A549 treated with AZD9567 at 1 μM for 4 hours (cell line): ENCODE measurements around the gene INSM2. TPM values are rescaled to one million over a fixed set of nuclear protein-coding genes. Genes with fewer than 3 reads are reported as not detected.

Experiments
- total RNA-seq: library from RNA; stranded (reverse); fragments of 200-300 nt; extraction: Qiagen RNA extraction; gene quantifications from 5 replicates; pipeline ENCODE4 v1.2.3, GENCODE V29; 2022; ENCODE audit not compliant: insufficient read depth

INSM2 gene, protein sequence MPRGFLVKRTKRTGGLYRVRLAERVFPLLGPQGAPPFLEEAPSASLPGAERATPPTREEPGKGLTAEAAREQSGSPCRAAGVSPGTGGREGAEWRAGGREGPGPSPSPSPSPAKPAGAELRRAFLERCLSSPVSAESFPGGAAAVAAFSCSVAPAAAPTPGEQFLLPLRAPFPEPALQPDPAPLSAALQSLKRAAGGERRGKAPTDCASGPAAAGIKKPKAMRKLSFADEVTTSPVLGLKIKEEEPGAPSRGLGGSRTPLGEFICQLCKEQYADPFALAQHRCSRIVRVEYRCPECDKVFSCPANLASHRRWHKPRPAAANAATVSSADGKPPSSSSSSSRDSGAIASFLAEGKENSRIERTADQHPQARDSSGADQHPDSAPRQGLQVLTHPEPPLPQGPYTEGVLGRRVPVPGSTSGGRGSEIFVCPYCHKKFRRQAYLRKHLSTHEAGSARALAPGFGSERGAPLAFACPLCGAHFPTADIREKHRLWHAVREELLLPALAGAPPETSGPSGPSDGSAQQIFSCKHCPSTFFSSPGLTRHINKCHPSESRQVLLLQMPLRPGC
- 0.03 to 0.08 TPM (median 0.06 TPM) in 3 of 5 replicates, not detected in the others for total RNA-seq

DNA sequence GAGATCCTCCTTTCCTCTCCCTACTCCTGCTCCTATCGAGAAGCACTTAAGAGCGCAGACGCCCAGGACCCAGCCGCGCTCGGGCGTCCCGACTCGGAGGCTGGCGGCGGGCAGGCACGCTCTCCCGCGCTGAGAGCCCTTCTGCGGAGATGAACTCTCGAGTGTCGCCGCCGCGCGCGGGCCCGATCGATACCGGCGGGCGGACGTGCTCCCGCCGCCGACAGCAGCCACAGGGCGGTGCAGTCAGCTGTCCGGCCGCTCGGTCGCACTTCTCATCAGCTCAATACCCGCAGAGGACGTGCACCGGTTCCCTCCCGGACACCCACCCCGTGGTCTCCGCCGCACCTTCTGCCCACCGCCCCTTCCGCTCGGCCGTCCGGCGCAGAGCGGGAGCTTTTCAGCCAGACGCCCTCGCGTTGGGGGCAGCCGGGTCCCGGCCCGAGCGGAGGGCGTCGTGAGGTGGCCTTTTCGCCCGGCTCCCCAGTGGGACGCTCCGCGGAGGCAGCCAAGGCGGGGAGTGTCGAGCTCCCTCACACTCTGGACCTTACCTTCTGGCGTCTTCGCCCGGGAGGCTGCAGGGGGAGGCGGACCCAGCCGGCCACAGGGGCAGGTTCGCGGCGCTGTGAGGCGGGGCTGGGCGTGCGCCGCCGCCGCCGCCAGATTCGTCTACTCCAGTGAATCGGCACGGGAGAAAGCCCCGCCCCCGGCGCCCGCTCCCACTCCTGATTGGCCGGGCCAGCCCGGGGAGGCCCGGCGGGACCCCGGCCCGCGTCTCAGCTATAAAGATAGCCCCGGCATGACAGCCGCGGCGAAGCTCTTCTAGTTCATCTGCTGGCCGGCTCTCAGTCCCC, at the start of gene INSM2:
Gene INSM2 (plus strand): TSS at position 808 of the 851 bp plus-strand sequence. CDS start 89 bp downstream, outside the sequence.

Other genes with a start within 250 kb of the INSM2 start
- gene PSMA6, start 241.8 kb upstream of the INSM2 start, total RNA-seq, result 265 to 323 TPM (median 269 TPM) in 5 replicates
- gene NFKBIA, start 129.4 kb upstream of the INSM2 start, total RNA-seq, result 163 to 210 TPM (median 206 TPM) in 5 replicates